HEK293T (cell line): ENCODE measurements around the gene CMKLR1.

ENCODE experiments used
- ARNT ChIP-seq: fragments of 450-650 bp; IDR thresholded peaks from 2 replicates; pipeline ENCODE4 v1.6.1; 2017; ENCODE audit warnings: mild to moderate bottlenecking
- BHLHE40 ChIP-seq: fragments of 450-650 bp; IDR thresholded peaks from 2 replicates; pipeline ENCODE4 v1.6.1; 2016; ENCODE audit warnings: mild to moderate bottlenecking, moderate library complexity, borderline replicate concordance
- CTBP1 ChIP-seq: fragments of 450-650 bp; IDR thresholded peaks from 2 replicates; pipeline ENCODE4 v1.6.1; 2016; ENCODE audit warnings: borderline replicate concordance
- ELF4 ChIP-seq: fragments of 450-650 bp; IDR thresholded peaks from 2 replicates; pipeline ENCODE4 v1.6.1; 2017; ENCODE audit warnings: antibody characterized with exemption
- FOXA1 ChIP-seq: fragments of 450-650 bp; IDR thresholded peaks from 2 replicates; pipeline ENCODE4 v1.6.1; 2016; ENCODE audit warnings: mild to moderate bottlenecking
- FOXK2 ChIP-seq: fragments of 450-650 bp; IDR thresholded peaks from 2 replicates; pipeline ENCODE4 v1.6.1; 2016; ENCODE audit warnings: mild to moderate bottlenecking
- L3MBTL2 ChIP-seq: fragments of 450-650 bp; conservative IDR thresholded peaks from 2 replicates; pipeline ENCODE4 v1.6.1; 2016; ENCODE audit warnings: mild to moderate bottlenecking
- NFRKB ChIP-seq: fragments of 450-650 bp; IDR thresholded peaks from 2 replicates; pipeline ENCODE4 v1.6.1; 2016; ENCODE audit warnings: mild to moderate bottlenecking, moderate library complexity
- SP1 ChIP-seq: fragments of 450-650 bp; IDR thresholded peaks from 2 replicates; pipeline ENCODE4 v1.6.1; 2017
- SUZ12 ChIP-seq: fragments of 450-650 bp; IDR thresholded peaks from 2 replicates; pipeline ENCODE4 v1.6.1; 2016; ENCODE audit warnings: mild to moderate bottlenecking
- TARDBP ChIP-seq: fragments of 450-650 bp; IDR thresholded peaks from 2 replicates; pipeline ENCODE4 v1.6.1; 2016

DNA sequence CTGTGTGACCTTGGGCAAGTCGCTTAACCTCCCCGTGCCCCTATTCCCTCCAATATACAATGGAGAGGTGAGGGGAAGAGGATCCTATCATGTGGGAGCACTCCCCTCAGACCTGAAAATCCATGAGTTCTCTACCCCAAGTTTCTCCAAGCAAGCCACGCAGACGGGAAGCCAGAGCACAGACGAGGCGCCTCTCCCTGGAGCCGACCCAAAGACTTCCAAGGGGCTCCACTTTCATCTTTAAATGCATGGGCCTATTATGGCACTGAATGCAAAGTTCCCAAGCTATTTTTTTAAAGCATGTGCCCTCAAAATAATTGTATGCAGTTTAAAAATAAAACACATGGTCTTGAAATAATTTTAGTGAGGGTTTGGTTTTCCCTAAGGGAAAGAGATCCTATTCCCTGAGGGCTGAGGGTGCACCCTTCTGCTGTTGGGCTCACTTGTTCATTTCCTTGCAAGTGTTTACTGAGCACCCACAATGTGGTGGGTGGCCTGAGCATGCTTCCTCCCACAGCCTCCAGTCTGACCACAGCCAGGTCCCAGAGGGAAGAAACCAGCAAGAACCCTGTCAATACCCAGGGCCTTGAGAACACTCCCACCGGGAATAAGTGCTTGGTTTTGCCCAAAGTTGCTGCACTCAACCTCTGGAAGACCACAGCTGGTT lies 14.6 kb downstream of the CMKLR1 start:
- TF ChIP-seq FOXA1 (no peak), NFRKB (no peak), SUZ12 (no peak), ARNT (no peak), ELF4 (no peak), CTBP1 (no peak), BHLHE40 (no peak), TARDBP (no peak), FOXK2 (no peak), L3MBTL2 (no peak), SP1 (no peak)
